ENCODE results near the gene AGAP5. TPM values are rescaled to one million over a fixed set of nuclear protein-coding genes. Genes with fewer than 3 reads are reported as not detected.

AGAP5 gene
- total and polyA plus RNA-seq, 2 of the 13 experiments (the other 11 are each of a cell fraction or from before 2014, with no cell fraction given): 5.3 to 7.9 TPM

- TF ChIP-seq, protein P1, sequence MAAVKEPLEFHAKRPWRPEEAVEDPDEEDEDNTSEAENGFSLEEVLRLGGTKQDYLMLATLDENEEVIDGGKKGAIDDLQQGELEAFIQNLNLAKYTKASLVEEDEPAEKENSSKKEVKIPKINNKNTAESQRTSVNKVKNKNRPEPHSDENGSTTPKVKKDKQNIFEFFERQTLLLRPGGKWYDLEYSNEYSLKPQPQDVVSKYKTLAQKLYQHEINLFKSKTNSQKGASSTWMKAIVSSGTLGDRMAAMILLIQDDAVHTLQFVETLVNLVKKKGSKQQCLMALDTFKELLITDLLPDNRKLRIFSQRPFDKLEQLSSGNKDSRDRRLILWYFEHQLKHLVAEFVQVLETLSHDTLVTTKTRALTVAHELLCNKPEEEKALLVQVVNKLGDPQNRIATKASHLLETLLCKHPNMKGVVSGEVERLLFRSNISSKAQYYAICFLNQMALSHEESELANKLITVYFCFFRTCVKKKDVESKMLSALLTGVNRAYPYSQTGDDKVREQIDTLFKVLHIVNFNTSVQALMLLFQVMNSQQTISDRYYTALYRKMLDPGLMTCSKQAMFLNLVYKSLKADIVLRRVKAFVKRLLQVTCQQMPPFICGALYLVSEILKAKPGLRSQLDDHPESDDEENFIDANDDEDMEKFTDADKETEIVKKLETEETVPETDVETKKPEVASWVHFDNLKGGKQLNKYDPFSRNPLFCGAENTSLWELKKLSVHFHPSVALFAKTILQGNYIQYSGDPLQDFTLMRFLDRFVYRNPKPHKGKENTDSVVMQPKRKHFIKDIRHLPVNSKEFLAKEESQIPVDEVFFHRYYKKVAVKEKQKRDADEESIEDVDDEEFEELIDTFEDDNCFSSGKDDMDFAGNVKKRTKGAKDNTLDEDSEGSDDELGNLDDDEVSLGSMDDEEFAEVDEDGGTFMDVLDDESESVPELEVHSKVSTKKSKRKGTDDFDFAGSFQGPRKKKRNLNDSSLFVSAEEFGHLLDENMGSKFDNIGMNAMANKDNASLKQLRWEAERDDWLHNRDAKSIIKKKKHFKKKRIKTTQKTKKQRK (IDR thresholded peaks at IDR 0.05; ENCODE audit: low read length): no peak
- TF ChIP-seq, protein P2, sequence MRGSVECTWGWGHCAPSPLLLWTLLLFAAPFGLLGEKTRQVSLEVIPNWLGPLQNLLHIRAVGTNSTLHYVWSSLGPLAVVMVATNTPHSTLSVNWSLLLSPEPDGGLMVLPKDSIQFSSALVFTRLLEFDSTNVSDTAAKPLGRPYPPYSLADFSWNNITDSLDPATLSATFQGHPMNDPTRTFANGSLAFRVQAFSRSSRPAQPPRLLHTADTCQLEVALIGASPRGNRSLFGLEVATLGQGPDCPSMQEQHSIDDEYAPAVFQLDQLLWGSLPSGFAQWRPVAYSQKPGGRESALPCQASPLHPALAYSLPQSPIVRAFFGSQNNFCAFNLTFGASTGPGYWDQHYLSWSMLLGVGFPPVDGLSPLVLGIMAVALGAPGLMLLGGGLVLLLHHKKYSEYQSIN (CRISPR knock-in tag; IDR thresholded peaks at IDR 0.05; ENCODE audit: borderline replicate concordance): no peak
- TF ChIP-seq ZBTB20 (CRISPR knock-in tag; IDR thresholded peaks at IDR 0.05; ENCODE audit: borderline replicate concordance, low read depth) (peak; percentile 70; the same call in 1 of the 2 replicates), SRSF4 (IDR thresholded peaks at IDR 0.05; ENCODE audit: low read depth, low read length, poor library complexity, severe bottlenecking) (no peak), MAX (IDR thresholded peaks at IDR 0.05) (peak; percentile 60), ZNF3 (CRISPR knock-in tag; IDR thresholded peaks at IDR 0.05) (no peak), TAF1 (CRISPR knock-in tag; IDR thresholded peaks at IDR 0.05) (peak; percentile 92), HHEX (CRISPR knock-in tag; IDR thresholded peaks at IDR 0.05) (no peak), ZNF75D (CRISPR knock-in tag; IDR thresholded peaks at IDR 0.05; ENCODE audit: borderline replicate concordance) (no peak), POGZ (CRISPR knock-in tag; IDR thresholded peaks at IDR 0.05) (no peak; the same call in 1 of the 2 replicates), RBAK (CRISPR knock-in tag; IDR thresholded peaks at IDR 0.05) (0 out of 2 replicates have a peak, but pooled peaks have one; percentile 35), TOE1 (CRISPR knock-in tag; IDR thresholded peaks at IDR 0.05) (peak; percentile 84; the same call in 1 of the 2 replicates)
- TF ChIP-seq, protein P3, sequence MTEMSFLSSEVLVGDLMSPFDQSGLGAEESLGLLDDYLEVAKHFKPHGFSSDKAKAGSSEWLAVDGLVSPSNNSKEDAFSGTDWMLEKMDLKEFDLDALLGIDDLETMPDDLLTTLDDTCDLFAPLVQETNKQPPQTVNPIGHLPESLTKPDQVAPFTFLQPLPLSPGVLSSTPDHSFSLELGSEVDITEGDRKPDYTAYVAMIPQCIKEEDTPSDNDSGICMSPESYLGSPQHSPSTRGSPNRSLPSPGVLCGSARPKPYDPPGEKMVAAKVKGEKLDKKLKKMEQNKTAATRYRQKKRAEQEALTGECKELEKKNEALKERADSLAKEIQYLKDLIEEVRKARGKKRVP (CRISPR knock-in tag; IDR thresholded peaks at IDR 0.05): no peak
- TF ChIP-seq, protein P4, sequence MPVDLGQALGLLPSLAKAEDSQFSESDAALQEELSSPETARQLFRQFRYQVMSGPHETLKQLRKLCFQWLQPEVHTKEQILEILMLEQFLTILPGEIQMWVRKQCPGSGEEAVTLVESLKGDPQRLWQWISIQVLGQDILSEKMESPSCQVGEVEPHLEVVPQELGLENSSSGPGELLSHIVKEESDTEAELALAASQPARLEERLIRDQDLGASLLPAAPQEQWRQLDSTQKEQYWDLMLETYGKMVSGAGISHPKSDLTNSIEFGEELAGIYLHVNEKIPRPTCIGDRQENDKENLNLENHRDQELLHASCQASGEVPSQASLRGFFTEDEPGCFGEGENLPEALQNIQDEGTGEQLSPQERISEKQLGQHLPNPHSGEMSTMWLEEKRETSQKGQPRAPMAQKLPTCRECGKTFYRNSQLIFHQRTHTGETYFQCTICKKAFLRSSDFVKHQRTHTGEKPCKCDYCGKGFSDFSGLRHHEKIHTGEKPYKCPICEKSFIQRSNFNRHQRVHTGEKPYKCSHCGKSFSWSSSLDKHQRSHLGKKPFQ (CRISPR knock-in tag; IDR thresholded peaks at IDR 0.05; ENCODE audit: insufficient replicate concordance): no peak
- TF ChIP-seq, protein P5, sequence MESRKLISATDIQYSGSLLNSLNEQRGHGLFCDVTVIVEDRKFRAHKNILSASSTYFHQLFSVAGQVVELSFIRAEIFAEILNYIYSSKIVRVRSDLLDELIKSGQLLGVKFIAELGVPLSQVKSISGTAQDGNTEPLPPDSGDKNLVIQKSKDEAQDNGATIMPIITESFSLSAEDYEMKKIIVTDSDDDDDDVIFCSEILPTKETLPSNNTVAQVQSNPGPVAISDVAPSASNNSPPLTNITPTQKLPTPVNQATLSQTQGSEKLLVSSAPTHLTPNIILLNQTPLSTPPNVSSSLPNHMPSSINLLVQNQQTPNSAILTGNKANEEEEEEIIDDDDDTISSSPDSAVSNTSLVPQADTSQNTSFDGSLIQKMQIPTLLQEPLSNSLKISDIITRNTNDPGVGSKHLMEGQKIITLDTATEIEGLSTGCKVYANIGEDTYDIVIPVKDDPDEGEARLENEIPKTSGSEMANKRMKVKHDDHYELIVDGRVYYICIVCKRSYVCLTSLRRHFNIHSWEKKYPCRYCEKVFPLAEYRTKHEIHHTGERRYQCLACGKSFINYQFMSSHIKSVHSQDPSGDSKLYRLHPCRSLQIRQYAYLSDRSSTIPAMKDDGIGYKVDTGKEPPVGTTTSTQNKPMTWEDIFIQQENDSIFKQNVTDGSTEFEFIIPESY (CRISPR knock-in tag; IDR thresholded peaks at IDR 0.05): no peak
Observed at GRCh38 chr10:73743905-73744663, 46.2 kb upstream of the AGAP5 start, which contains the start of gene SEC24C (continued).

Measured in HepG2 (cell line).